ENCODE measurements around the gene RNF212.

Gene RNF212

DNA sequence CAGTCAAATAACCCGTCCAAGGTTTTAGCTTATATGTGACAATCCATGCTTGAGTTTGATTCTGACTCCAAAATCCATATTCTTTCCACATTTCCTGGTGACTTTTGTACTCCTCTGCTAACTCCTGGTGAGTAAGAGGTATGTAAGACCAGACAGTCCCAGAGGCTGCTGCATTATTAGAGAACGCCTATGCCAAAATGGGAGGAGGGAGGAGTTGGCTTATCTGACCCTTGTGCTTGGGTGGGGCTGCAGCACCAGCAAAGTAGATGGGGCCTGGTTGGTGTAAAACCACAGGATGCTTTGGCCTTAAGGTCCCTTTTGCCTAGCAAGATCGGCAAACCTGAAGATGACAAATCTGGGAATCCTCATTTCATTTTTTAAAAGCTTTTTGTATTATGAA, 9.1 kb upstream of the RNF212 start:
- in situ Hi-C loops (cut with MboI; ENCODE audit: low pct_unique_long_range_greater_than_20kb, low sequenced_read_pairs) = no loop called here
- no peak for DNase-seq

DNA sequence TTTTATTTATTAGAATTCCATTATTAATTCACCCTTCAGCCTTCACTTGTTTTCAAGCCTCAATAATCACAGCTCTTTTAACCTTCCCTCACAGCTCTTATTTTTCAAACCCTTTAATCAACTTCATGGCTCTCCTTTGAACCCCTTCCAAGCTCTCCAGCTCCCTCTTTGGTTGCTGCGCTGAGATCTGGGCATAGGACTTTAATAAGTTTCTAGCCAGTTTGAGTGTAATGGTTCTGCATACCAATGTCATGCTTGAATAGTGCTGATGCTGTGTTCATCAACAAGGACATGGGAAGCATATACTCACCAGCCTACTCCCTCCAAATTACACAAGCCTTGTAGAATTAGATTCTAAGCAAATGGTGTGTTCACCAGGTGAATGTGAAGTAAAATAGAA, 3.5 kb upstream of the RNF212 start:
- DNase-seq = no peak
- in situ Hi-C loops (cut with MboI; ENCODE audit: low pct_unique_long_range_greater_than_20kb, low sequenced_read_pairs) = no loop called here

DNA sequence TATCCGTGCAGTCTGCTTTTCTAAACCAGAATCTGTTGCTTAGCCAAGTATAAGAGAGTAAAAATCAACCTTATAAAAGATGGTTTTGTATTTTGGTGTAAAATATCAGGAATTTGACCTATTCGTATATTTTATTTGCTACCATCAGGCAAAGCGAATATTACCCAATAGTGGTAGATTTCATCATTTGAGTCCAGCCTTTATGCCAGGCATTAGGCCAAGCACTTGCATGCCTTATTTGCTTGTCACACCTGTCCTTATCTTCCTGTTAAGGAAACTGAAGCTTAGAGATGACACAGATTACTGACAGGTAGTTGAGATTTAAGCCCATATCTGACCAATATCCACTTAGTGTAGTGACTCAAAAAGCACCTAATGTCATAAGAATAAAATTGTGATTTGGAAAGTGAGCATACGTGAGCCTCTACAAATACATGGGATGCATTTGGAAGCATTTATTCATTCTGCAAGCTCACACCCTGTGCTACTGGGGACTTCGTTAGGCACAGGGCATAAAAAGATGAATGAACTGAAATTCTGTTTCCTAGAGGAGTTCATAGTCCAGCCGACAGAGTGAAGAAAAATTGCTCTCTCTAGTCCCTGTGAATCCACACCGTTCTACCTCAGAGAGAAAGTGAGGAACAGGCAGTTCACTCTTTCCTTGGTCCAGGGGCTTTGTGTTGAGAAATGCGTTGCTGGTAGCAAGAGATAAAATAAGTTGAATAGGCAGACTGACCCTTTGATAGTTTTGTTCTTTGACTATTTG, 2.3 kb upstream of the RNF212 start:
- in situ Hi-C loops (cut with MboI; ENCODE audit: low pct_unique_long_range_greater_than_20kb, low sequenced_read_pairs) = no loop called here
- no peak for DNase-seq

DNA sequence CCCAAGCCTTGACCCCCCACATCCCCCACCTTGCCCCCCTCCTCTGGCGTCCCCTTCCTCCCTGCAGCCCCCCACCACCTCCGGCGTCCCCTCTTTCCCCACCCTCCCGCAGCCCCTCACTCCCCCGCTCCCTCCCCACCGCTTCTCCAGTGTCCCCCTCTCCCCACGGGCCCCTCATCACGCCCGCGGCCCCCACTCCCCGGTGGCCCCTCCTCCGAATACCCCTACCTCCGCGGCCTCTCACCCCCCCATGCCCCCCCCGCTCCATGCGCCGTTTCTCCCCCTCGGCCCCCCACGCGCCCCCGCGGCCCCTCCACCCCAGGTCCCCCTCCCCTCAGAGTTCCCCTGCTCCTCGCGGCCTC, 562 bp downstream of the RNF212 start:
- no peak for DNase-seq
- in situ Hi-C loops (cut with MboI; ENCODE audit: low pct_unique_long_range_greater_than_20kb, low sequenced_read_pairs) = no loop called here

DNA sequence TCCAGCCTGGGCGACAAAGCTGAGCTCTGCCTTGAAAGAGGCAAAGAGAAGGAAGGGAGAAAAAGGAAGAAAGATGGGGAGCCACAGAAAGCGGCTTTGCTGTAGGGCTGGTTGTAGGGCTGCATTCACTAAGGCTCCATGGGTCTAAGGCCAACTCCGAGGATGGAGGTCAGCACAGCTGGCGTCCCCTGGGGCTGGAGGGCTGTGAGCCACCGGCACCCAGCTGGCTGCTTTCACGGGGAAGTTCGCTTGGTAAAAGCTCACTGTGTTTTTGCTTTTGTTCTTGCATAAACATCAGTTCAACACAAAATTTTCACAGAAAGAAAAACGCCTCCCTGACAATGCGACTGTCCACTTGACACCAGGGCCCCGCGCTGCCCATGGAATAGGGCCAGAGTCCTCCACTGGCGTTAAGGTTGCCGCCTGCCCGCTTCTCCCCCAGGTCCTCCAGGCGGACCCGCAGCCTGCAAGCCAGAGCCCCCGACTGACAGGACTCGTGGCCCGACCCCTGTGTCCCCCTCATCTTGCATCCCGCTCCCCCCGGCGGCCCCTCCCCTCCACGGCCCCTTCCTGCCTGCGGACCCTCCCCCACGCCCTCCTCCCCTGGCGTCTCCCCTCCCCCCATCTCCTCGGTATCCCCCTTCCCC, 1.1 kb downstream of the RNF212 start:
- no peak for DNase-seq
- in situ Hi-C loops (cut with MboI; ENCODE audit: low pct_unique_long_range_greater_than_20kb, low sequenced_read_pairs) = no loop called here

DNA sequence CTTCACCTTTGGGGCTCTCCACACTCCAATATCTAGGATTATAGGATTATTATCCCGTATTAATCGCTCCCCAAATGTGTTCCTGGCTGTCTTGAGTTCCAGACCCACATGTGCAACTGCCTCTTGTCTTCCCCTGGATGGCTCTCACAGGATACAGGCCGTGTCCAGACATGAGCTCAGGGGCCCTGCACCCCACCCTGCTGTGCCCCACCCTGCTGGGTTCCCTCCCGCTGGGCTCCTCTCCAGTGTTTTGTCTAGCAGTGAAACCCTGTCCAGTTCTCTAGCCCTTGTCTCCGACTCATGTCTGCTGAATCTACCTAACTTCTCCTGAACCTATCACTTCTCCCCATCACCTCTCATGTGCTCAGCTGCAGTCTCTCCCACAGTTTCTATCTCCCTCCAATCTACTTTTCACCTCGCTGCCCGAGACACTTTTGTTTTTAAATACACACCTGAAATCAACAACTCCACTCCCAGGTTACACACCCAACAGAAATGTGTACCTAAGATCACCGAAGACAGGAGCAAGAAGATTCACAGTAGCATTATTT, 2.0 kb downstream of the RNF212 start:
- no peak for DNase-seq
- in situ Hi-C loops (cut with MboI; ENCODE audit: low pct_unique_long_range_greater_than_20kb, low sequenced_read_pairs) = no loop called here

DNA sequence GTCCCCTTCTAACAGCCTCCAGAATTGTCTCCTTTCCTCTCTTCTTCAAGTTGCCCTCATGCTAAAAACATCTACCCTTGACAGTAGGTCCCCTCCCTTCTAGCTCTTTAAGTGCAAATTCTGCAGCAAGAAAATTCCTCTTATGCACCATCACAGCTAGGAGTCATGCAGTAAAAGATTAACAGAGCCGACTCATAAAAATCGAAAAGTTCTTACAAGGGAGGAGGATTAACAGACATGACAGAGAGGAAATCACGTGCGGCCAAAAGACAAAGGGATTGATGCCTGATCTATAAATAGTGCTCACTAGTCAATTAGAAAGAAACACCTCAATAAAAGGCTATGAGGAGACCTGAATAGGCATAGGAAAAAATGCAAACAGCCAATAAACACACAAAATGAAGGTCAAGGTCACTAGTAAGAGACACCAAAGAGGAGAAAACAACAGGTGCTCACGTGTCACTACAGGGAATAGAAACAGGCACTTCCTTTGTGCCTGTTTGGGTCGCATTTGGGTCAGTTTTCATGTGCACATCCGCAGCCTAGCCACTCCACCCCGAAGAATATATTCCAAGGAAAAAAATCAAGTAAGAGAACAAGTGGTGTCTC, 3.4 kb downstream of the RNF212 start:
- in situ Hi-C loops (cut with MboI; ENCODE audit: low pct_unique_long_range_greater_than_20kb, low sequenced_read_pairs) = no loop called here

DNA sequence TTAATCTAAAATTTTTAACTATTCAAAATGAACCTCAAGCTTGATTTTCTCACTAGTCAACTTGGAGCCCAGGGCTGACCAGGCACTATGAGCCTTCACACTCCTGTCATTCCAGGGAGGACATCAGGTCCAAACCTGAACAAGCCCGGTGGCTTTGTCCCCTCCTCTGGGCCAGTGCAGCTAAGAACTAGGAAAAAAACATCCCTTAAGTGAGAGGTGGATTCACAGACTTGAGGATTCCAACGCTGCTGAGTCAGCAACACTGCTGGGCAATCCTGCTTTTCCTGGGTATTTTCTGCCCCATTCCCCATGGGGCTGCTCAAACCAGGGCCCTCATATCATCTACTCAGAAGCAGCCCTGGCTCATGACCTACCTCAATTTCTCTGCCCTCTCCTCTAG, 4.0 kb downstream of the RNF212 start:
- in situ Hi-C loops (cut with MboI; ENCODE audit: low pct_unique_long_range_greater_than_20kb, low sequenced_read_pairs) = no loop called here
- no peak for DNase-seq

More for the DNA sequence above, 3.4 kb downstream of the RNF212 start:
- no peak for DNase-seq

DNA sequence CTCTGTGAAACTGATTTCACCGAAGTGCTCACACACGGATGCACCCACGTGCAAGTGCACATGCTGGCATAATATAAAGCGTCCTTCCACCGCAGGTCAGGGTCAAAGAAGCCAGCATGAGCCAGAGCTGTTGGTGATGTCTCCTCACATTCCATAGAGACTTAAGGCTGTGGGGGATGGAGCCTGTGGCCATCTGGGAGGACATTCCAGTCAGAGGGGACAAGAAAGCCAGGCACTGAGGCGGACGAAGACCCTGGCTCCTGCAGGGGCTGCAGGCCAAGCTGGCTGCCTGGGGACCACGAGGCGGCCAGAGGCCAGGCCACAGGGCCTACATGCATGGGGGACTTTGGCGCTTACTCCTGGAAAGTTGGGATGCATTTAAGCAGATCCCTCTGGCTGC, 7.7 kb downstream of the RNF212 start:
- DNase-seq = no peak
- in situ Hi-C loops (cut with MboI; ENCODE audit: low pct_unique_long_range_greater_than_20kb, low sequenced_read_pairs) = no loop called here

DNA sequence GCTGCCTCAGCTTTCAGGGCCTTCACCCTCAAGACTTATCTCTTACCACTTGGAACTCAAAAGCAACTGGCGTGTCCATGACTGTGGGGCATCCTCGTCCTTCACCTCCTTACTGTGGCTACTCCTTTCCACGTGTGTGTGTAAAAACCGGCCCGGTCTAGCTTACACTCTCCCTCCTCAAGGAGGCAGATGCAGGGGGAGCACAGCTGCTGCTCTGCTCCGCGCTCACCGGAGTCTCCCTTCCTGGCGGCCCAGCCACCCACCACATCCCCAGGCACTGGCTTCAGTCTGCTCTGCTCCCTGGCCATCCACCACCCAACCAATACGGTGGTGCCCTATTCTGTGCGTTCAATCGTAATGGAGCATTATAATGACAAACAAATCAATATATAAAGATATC, 8.3 kb downstream of the RNF212 start:
- DNase-seq = no peak
- in situ Hi-C loops (cut with MboI; ENCODE audit: low pct_unique_long_range_greater_than_20kb, low sequenced_read_pairs) = no loop called here

DNA sequence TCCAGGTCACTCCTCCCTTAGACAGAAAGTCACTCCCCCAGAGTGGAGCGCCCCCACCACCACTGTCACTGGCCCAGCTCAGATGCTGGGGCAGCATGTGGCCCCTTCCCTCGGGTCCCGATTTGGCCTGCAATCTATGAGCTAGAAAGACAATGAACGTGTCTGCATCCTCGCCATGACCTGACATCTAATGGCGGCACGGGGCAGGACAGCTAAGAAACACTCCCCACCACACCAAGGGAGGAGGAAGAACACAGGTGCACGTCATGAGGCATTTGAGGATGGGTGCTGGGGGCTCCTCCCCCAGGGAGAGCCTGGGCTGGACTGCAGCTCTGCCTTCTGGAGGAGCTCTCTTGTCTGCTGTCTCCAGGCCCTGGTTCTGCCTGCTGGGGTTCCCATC, 8.7 kb downstream of the RNF212 start:
- in situ Hi-C loops (cut with MboI; ENCODE audit: low pct_unique_long_range_greater_than_20kb, low sequenced_read_pairs) = no loop called here
- no peak for DNase-seq

DNA sequence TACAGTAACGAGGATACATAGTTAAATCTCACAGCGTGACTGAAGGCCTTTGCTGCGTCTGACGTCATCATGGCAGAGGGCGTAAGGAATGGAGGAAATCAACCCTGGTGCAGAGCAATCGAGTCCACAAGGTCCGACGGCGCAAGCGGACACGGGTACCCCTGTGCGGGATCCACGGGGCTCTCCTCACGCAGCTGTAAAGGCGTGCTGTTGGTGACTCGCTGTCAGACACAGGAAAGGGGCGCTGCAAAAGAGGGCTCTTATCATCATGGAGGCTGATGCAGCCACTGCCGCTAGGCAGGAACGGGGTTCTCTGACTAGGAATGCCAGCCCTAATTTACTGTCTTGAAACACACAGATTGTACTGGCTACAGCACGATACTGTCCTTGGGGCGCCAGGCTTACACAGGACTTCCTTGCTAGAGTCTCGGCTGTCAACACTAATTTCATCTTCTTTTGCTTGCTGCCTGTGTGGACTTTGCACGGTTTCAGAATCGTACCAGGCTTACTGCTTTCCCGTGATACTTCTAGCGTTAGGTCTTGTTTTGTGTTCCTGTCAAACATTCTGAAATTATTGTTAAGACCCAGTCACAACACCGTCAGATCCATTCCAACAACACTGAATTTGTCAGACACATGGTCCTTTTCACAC, 13.6 kb downstream of the RNF212 start:
- no peak for DNase-seq
- in situ Hi-C loops (cut with MboI; ENCODE audit: low pct_unique_long_range_greater_than_20kb, low sequenced_read_pairs) = no loop called here

DNA sequence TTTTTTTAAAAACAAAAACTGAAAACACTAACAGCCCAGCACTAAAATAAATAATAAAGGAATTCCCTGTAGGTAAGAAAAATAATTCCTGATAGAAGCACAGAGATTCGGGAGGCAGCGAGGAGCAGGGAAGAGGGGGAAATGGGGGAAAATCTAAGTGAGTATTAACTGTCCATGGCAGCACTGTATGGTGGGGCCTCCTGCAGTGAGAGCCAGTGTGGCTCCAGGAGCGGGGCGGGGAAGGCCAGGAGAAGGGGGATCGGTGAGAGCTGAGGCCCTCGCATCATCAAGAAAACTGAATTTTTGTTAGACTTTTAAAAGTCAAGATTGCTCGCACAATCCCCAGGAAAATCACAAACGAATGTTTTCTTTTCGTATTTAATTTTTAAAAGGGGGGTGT, 14.1 kb downstream of the RNF212 start:
- no peak for DNase-seq
- in situ Hi-C loops (cut with MboI; ENCODE audit: low pct_unique_long_range_greater_than_20kb, low sequenced_read_pairs) = no loop called here

DNA sequence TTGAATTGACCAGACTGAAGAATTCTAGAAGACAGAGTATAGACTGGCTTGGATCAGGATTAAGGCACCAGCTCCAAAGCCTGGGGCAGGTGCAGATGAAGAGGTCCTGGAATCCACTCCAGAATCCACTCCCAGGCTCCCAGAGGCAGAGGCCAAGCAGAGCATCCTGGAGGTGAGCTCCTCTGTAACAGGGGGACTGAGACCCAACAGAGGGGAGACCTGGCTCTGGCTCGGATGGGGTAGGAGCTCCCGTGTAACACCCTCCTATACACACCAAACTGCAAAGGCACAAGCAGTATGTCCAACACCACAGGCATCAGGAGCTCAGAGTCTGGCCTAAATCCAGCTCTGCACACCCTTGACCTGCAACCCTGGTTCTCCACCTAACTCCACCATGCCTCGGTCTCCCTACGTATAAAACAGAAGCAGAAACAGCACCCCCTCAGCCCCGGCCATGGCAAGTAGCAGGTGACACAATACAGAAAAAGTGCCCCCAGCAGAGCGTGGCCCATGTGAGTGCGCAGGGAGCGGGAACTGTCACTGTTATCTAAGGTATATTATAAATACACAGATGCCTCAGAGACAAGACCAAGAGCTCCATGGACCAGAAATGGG, 14.9 kb downstream of the RNF212 start:
- no peak for DNase-seq
- in situ Hi-C loops (cut with MboI; ENCODE audit: low pct_unique_long_range_greater_than_20kb, low sequenced_read_pairs) = no loop called here

DNA sequence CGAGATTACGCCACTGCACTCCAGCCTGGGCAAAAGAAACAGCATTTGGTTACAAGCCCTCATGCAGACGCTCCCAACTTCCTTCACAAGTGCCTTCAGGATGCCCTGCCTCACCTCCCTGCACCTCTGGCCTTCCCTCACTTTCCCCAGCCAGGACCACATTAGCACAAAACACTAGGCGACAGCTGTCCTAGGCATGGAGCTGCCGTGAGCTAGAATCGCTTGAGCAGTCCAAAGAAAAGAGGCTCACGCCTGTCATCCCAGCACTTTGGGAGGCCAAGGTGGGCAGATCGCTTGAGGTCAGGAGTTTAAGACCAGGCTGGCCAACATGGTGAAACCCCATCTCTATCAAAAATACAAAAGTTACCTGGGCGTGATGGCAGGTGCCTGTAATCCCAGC, 15.8 kb downstream of the RNF212 start:
- DNase-seq = no peak
- in situ Hi-C loops (cut with MboI; ENCODE audit: low pct_unique_long_range_greater_than_20kb, low sequenced_read_pairs) = no loop called here

DNA sequence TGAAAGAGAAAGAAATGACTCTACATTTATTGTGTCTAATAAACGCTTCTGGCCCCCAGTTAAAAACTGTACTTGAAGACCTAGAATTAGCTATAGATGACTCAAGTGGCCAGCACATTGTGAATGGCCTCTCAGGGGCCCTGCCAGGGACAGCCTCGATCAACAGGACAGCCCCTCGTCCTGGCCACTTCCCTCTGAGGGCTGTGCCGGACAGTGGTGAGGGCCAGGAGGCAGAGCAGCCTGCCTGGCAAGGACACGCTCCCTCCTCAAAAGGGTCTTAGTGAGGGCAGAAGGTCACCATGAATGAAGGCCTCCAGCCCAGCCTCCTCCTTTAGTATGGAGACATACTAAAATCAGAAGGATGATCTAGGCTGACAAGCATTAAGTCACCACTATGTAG, 16.5 kb downstream of the RNF212 start:
- in situ Hi-C loops (cut with MboI; ENCODE audit: low pct_unique_long_range_greater_than_20kb, low sequenced_read_pairs) = no loop called here
- no peak for DNase-seq

DNA sequence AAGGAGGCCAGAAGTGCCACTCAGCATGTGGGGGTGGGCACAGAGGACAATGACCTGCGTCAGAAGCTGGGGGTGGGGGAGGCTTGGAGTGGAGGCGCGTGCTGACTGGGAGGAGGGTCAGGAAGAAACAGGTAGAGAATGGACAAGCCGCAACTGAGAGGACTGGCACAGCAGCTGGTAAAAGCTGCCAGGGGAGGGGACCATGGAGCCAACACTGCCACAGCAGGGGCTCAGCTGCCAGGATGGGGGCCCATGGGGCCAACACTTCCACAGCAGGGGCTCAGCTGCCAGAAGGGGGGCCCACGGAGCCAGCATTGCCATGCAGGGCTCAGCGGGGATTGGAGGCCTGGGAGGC, 19.1 kb downstream of the RNF212 start:
- DNase-seq = no peak
- in situ Hi-C loops (cut with MboI; ENCODE audit: low pct_unique_long_range_greater_than_20kb, low sequenced_read_pairs) = no loop called here

DNA sequence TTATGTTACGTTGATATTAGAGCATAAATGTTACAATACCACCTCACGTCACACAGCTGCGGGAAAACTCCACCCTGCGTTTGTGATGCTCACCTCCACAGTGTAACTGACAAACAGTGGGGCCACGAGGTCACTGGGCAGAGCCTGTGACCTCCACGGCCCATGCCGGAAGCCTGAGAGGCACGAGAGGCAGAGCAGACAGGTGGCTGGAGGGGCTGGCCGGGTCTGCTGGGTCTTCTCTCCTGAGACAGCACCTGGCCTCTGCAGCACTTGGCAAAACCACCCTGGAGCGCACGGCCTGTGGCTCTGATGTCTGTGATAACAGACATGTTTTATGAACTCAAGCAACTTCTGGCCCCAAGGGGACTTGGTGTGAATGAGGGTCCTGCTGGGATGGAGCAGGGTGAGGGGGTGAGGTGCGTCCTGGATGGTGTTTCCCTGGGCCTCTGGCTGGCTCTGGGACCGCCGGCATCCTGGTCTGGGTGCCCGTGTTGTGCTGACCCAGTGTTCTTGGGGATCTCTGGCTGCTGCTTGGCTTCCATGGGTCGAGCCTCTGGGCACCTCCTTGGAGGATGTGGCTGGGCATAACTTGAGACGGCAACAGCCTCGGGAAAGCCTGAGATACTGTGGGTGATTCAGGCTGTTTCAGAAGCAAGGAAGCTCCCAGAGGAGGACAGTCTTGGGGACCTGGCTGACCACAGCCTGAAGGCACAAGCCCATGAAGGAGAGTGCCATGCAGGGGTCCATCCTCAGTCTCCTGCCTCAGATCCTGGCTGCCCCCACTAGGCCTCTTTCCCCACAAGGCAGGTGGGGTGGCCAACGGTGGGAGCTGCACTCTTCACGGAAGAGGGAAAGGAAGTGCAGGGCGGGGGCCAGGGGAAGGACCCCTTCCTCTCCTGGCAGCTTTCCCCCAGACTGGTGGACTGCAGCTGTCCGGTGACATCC, 19.7 kb downstream of the RNF212 start:
- in situ Hi-C loops (cut with MboI; ENCODE audit: low pct_unique_long_range_greater_than_20kb, low sequenced_read_pairs) = no loop called here
- no peak for DNase-seq

DNA sequence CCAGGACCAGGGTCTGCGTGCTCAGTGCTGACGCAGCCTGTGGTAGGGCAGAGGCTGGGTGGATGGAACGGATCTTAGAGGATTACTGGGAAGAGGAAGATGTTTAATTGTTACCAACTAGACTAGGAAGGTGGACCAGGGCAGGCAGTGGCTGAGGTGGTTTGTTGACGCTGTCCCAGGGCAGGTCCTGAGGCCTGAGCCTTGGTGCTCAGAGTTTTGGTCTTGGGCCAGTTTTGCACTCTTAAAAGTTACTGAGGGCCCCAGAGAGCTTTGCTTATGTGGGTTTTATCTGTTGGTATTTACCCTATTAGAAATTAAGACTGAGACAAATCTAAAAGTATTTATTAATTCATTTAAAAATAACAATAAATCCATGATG, 20.4 kb downstream of the RNF212 start:
- in situ Hi-C loops (cut with MboI; ENCODE audit: low pct_unique_long_range_greater_than_20kb, low sequenced_read_pairs) = no loop called here

More for the DNA sequence above, 20.4 kb downstream of the RNF212 start:
- no peak for DNase-seq
